COR-L47 (cell line): Measurements from ENCODE around the gene PPP4R1.

ENCODE experiments used
- DNase-seq: peaks from one replicate; lab custom pipeline; 2025; lab: John Stamatoyannopoulos, UW

Gene PPP4R1

GRCh38 chr18:9587924-9588323 lies 26.4 kb downstream of the PPP4R1 start:
- DNase-seq = no peak

GRCh38 chr18:9586814-9587213 lies 27.5 kb downstream of the PPP4R1 start:
- no peak for DNase-seq

GRCh38 chr18:9581667-9582066 lies 32.7 kb downstream of the PPP4R1 start:
- no peak for DNase-seq

- DNase-seq = no peak
Measured at GRCh38 chr18:9578306-9578705, 36.1 kb downstream of the PPP4R1 start.

GRCh38 chr18:9577361-9577760 lies 37.0 kb downstream of the PPP4R1 start:
- DNase-seq = no peak

GRCh38 chr18:9575558-9575957 lies 38.8 kb downstream of the PPP4R1 start:
- DNase-seq = peak; percentile 86

- DNase-seq = no peak
Measured at GRCh38 chr18:9574473-9575115, 39.8 kb downstream of the PPP4R1 start.

- no peak for DNase-seq
Measured at GRCh38 chr18:9571546-9571945, 42.8 kb downstream of the PPP4R1 start.

- DNase-seq = no peak
Measured at GRCh38 chr18:9570255-9570654, 44.1 kb downstream of the PPP4R1 start.

GRCh38 chr18:9569178-9569577 lies 45.2 kb downstream of the PPP4R1 start:
- DNase-seq = no peak

GRCh38 chr18:9568186-9568585 lies 46.2 kb downstream of the PPP4R1 start:
- no peak for DNase-seq

- DNase-seq = no peak
Measured at GRCh38 chr18:9565407-9565806, 49.0 kb downstream of the PPP4R1 start.

- no peak for DNase-seq
Measured at GRCh38 chr18:9563331-9563730, 51.0 kb downstream of the PPP4R1 start.

- no peak for DNase-seq
Measured at GRCh38 chr18:9562584-9562983, 51.8 kb downstream of the PPP4R1 start.

GRCh38 chr18:9561759-9562158 lies 52.6 kb downstream of the PPP4R1 start:
- no peak for DNase-seq

- no peak for DNase-seq
Measured at GRCh38 chr18:9559253-9559652, 55.1 kb downstream of the PPP4R1 start.

GRCh38 chr18:9558387-9559064 lies 55.8 kb downstream of the PPP4R1 start:
- DNase-seq = no peak

GRCh38 chr18:9557250-9557943 lies 57.0 kb downstream of the PPP4R1 start:
- no peak for DNase-seq

GRCh38 chr18:9552616-9553015 lies 61.7 kb downstream of the PPP4R1 start:
- no peak for DNase-seq

- no peak for DNase-seq
Measured at GRCh38 chr18:9552191-9552590, 62.2 kb downstream of the PPP4R1 start.

- DNase-seq = no peak
Measured at GRCh38 chr18:9550429-9550828, 63.9 kb downstream of the PPP4R1 start.

- DNase-seq = peak; percentile 28
Measured at GRCh38 chr18:9549405-9549804, 65.0 kb downstream of the PPP4R1 start.

GRCh38 chr18:9547782-9548181 lies 66.6 kb downstream of the PPP4R1 start:
- DNase-seq = no peak
